ENCODE data around the gene U2SURP.

U2SURP gene

GRCh38 chr3:143090486-143090885, 89.1 kb downstream of the U2SURP start:
- intact Hi-C loops (cut with DNase I): no loop called here
- DNase-seq: peak in 28 of 42 donors; percentile 7 to 56 (median 24)

- no peak for DNase-seq
Measured at GRCh38 chr3:143090976-143091837, 89.8 kb downstream of the U2SURP start.

GRCh38 chr3:143092191-143092590, 90.8 kb downstream of the U2SURP start:
- intact Hi-C loops (cut with DNase I): no loop called here
- no peak for DNase-seq

More at GRCh38 chr3:143090976-143091837, 89.8 kb downstream of the U2SURP start:
- intact Hi-C loops (cut with DNase I): no loop called here

GRCh38 chr3:143095813-143096212, 94.4 kb downstream of the U2SURP start:
- intact Hi-C loops (cut with DNase I): no loop called here
- no peak for DNase-seq

GRCh38 chr3:143098032-143098764, 96.8 kb downstream of the U2SURP start:
- no peak for DNase-seq
- intact Hi-C loops (cut with DNase I): no loop called here

GRCh38 chr3:143099210-143099609, 97.8 kb downstream of the U2SURP start:
- DNase-seq: no peak
- intact Hi-C loops (cut with DNase I): no loop called here

GRCh38 chr3:143099690-143100089, 98.3 kb downstream of the U2SURP start:
- DNase-seq: no peak
- intact Hi-C loops (cut with DNase I): no loop called here

GRCh38 chr3:143100451-143100850, 99.1 kb downstream of the U2SURP start:
- no peak for DNase-seq
- intact Hi-C loops (cut with DNase I): no loop called here

- intact Hi-C loops (cut with DNase I): no loop called here
- DNase-seq: no peak
Measured at GRCh38 chr3:143101792-143102381, 100.5 kb downstream of the U2SURP start.

- DNase-seq: no peak
- intact Hi-C loops (cut with DNase I): no loop called here
Measured at GRCh38 chr3:143103652-143104051, 102.3 kb downstream of the U2SURP start.

GRCh38 chr3:143105170-143105569, 103.8 kb downstream of the U2SURP start:
- no peak for DNase-seq
- intact Hi-C loops (cut with DNase I): no loop called here

- intact Hi-C loops (cut with DNase I): no loop called here
- DNase-seq: no peak
Measured at GRCh38 chr3:143109861-143110260, 108.5 kb downstream of the U2SURP start.
